Activated CD4-positive, alpha-beta T cell treated with anti-CD3 and anti-CD28 coated beads, Interleukin-2, amount 50 U/mL, for 16 hours (primary cell): Measurements from ENCODE around the gene MARK2.

Source experiments
- DNase-seq: peaks from one replicate; pipeline ENCODE4 v3.0.0-alpha.2; 2020

Gene MARK2

DNA sequence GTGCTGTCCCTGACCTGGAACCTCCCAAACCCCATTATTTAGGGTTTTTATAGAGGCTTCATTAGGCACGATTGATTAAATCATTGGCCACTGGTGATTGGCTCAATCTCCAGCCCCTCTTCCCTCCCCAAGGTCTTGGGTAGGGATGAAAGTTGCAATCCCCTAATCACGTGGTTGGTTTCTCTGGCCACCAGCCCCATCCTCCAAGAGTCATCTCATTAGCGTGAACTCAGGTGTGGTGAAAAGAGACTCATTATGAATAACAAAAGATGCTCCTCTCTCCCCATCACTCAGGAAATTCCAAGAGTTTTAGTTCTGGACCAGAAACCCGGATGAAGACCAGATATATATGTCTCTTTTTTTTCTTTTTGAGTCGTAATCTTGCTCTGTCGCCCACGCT lies 7.6 kb upstream of the MARK2 start:
- DNase-seq = no peak

DNA sequence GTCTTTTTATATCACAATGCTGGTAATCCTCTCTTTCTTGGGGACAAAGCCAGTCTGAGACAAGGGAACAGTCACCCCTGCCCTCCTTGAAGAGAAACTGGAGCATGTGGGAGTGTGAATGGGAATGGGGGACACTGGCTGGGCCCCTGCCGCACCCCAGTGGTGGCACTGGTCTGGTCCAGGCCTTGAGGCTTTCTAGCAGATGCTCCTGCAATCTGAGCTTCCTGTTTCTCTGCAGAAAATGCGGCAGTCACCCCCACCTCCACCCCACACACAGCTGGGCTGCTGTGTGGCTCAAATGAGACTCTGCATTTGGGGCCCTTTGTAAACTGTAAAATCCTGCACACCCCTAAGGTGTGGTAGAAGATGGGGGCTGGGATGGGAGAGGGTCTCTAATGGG lies 6.6 kb upstream of the MARK2 start:
- DNase-seq = no peak

DNA sequence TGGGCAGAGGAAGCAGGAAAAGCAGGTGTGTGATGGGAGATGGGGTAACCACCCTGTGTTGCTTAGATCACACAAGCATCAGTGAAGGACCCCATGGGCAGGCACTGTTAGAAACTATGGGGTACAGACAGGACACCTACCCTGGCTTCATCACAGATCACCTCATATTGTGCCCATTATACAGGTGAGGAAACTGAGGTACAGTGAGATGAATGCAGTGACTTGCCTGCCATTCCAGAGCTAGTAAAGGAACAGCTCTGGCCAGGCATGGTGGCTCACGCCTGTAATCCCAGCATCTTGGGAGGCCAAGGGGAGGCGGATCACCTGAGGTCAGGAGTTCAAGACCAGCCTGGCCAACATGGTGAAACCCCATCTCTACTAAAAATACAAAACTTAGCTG lies 5.9 kb upstream of the MARK2 start:
- DNase-seq = no peak

DNA sequence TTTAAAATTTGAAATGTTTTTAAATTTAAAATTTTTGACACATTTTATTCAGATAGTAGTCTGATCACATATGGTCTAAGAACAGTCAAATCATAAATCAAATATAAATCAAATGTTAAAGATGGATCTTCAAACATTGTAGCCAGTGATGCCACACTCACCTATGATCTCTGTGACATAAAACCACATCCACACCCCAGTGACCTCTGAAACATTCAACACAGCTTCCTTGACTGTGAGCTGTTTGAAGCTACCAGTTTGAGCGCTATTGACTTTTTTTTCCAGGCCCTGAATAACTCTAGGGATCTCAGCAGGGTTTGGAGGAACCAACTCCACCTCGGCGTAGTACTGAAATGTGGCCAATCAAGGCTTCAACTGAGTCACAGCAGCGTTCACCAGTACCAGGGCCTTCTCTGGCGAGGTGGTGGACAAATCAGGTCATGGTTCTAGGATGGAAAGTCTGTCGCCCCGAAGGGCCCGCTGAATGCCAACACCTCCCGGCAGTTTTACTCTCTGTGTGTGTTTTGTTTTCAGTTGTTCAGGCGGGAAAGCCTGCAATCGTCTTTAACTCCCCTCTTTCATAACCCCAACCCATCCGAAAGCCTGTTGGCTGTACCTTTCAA lies 4.3 kb upstream of the MARK2 start:
- DNase-seq = no peak

DNA sequence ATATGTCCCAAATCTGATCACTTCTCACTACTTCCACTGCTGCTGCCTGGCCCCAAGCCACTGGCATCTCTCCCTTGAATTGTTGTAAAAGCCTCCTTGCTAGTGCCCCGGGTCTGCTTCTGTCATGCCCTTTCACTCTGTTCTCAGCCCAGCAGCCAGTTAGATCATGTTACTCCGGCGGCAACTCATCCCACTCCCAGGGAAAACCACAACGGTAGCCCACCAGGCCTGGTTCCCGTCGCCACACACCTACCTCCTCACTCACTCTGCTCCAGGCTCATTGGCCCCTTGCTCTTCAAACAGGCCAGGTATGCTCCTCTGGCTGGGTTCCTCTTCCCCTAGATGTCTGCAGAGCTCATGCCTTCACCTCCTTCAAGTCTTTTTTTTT lies 3.8 kb upstream of the MARK2 start:
- DNase-seq = no peak

DNA sequence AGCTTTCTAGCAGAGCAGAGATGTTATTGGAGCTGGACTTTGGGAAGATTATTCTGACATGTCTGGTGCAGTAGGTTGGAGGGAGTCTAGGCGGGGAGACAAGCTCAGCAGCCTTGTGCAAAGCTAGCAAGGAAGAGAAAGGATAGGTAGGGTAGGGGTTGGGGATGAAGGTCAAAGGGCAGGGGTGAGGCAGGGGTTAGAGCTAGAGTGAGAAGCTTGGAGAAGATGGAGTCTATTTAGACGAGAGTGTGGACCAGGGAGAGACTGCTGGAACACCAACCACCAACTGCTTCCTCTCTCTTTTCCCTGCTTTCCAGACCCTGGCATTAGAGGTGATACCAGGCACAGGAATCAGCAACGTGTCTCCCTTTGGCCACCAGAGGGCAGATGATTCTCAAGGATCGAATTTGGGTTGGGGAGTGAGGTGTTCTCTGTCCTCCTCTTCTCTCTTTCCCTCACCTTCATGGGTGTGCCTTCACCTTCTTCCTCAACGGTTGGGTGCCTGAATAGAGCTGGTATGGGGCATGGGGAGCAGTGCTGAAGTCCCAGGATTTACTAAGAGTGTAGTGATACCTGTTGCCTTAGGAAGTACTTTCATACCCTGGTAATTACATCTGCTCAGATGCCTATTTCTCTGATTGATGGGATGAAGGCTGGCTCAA lies 1.8 kb upstream of the MARK2 start:
- DNase-seq = peak; percentile 81

DNA sequence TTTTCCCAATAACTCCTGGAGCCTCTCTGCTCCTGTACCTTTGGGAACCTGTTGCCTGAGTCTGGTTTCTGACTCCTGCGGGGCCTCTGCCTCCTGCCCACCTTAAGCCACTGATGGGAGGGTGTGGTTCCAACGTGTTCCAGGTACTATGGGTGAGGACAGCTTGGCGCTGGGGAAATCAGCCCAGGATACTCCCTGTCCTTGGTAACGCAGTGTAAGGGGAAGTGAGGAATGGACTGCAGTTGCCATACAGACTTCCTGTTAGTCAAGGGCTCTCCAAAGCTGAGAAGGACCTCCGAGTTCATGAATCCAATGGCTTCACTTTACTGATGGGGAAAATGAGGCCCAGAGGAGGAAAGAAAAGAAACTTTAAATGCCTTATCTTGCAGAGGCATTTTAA lies 1.2 kb upstream of the MARK2 start:
- DNase-seq = no peak

DNA sequence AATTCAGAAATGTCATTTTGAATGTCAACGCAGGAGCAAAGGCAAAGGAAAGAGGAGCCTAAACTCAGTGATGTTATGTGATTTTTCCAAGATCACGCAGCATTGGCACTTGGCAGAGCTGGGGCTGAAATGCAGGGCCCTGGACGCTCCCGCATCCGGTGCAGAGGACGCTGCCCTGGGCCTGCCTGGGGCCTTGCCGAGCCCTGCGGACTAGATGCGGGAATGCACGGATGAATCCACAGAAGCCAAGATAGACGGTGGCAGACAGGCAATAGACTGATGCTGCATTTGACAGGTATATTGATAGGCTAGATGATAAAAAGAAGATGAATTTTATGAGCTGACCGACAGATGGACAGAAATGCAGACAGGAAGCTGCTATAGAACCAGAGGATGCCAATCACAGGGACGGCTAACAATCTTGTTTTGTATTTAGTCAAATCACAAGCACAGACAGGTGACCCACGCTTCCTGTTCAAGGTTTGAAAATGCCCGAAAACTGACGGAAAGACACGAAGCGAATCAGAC lies 696 bp upstream of the MARK2 start:
- DNase-seq = no peak

DNA sequence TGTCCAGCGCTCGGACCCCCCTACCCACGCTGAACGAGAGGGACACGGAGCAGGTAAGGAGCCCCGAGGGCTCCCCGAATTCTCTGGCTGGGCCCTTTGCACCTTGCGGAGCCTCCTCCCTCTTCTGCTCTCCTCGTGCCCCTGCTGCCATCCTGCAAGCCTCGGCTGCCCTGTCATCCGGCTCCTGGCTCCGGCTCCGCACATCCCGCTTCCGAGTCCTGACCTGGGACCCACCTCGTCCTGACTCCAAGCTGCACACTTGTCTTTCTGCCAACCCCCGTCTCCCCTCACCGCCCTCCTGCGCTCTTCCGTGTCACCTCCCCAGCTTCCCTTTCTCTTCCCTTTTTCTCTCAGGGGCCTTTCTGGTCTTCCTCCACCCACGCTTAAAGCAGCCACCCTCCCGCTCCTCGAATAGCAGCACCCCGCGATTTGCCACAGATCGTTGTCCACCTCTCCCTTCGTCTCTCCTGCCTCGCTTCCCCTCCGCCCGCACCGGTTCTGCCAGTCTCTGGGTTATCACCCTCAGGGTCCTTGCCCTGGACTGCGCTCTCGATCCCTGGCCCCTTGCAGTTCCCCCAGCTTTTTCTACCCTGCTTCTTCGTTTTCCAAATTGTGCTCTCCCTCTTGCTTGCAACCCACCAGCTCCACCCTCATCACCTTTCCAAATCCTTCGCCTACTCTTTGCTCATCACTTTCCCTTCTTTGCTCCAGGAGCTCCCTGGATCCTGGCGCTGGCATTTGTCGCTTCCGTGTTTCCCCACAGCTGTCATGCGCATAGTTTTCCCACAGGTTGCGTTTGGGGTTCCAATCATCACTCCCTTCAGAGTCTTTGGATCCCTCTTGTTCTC lies 822 bp downstream of the MARK2 start:
- no peak for DNase-seq

DNA sequence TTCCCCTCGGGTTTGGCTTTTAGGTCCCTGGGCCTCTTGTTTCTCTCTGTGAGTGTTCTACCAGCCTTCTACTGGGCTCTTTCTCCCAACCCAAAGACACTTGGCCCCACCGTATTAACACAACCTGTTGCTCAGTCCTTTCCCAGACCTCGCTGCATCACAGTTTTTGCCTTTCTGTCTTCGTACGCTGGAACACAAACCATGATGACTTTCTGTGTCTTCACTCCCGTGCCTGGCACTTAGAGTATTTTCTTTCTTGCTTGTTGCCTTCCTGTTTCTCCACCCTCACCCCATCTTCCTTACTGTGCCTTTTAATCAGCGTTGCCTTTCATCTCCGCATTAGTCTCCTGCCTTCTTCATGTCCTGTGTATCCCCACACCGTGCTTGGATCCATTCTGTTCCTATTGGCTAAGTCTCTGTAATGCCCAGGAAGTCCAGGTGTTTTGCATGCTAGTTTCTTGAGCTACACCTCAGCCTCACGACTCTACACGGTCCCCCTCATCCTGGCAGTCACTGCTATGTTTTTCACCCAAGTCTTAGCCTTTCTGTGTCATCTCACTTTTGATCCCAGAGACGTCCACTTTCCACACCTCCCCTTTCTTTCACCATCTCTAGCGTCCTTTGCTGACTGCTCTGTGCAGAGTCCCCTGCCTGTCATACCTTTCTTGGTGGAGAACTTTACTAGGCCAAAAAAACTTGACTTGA lies 1.6 kb downstream of the MARK2 start:
- DNase-seq = no peak

DNA sequence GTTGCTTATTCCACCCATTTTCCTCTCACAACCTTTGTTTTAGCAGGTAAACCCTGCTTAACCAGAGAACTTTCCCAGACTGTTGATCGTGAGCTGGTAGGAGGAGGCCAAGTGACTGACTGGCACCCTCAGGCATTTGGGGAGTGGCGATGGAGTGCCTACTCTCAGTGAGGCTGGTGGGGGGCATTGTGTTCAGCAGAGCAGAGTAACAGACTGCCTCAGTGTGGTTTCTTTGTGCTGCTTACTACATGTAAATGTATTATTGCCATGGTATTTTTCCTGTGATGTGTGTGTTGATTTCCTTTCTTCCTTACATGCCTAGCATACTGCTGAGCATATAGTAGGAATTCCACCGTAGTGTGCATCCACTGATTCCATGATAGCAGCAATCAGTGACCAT lies 2.6 kb downstream of the MARK2 start:
- no peak for DNase-seq

DNA sequence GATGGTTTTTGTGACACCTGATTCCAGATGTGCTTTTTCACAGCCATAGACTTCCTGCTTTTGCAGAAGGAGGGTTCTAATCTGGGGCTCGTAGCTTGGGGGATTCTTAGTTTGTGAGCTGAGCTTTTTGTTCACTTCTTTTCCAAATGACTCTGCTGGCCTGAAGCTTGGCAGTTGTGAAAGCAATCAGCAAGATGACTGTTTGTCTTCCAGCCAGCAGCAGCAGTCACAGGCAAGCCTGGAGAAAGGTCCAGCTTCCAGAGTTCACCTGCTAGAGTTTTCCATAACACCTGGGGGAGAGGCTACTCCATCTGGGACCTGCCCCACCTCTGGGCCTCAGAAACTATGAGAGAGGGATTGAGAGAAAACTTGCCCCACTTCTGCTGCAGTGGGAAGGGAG lies 4.1 kb downstream of the MARK2 start:
- no peak for DNase-seq

DNA sequence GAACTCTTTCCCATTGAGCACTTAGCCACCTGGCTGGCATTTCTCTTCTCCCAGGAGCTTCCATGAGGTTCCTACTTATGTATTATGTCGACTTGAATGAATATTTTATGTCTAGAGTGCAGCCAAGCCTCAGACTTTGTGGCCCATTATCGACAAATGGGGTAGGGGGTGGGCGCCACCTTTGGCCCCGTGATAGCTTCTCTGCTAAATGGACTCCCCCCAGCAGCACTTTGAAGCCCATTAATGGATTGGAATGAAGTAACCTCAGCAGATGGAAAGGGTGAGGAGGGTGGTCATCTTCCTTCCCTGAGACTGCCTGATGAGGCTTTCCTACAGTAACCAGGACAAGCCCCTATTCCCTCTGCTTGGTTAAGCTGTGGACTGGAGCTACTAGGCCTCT lies 5.9 kb downstream of the MARK2 start:
- no peak for DNase-seq

DNA sequence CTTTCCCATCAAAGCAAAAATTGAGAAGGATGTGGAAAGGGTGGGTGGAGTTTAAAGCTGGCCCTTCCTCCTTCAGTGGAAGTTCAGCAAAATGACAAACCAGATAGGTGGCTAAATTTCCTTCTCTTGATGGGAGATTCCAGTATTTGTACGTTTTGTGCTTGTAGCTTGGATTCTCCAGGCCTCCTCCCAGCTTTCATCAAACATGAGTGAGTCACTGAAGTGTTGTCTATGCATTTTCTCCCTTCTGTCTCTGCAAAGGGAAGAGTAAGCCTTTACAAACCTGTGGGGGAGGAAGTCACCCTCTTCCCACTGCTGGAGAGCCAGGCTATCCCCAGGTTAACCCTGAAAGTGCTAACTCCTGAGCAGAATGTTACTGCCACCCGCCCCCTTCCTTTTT lies 6.4 kb downstream of the MARK2 start:
- DNase-seq = no peak

DNA sequence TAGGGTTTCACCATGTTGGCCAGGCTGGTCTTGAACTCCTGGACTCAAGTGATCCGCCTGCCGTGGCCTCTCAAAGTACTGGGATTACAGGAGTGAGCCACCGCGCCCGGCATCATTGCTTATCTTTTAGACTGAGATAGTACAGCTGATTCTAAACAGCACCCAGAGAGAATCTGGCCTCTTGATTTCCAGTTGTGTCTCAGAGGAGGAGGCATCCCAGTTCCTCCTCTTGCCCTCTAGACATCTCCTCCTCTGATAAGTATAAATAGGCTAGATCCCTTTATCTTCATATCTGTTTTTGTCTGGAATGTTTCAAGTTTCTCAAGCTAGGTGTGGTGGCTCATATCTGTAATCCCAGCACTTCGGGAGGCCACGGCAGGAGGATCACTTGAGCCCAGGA lies 7.0 kb downstream of the MARK2 start:
- no peak for DNase-seq

DNA sequence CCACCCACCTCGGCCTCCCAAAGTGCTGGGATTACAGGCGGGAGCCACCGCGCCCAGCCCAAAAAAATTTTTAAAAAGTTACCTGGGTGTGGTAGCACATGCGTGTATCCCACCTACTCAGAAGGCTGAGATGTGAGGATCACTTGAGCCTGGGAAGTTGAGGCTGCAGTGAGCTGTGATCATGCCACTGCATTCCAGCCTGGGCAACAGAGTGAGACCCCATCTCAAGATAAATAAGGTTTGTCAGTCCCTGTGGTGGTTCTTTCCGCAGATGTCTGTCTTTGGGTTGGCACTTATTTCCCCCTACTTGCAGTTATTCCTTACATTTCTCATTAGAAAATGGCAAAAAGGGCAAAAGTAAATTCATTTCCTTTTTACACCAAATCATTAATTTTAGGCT lies 8.0 kb downstream of the MARK2 start:
- DNase-seq = no peak

DNA sequence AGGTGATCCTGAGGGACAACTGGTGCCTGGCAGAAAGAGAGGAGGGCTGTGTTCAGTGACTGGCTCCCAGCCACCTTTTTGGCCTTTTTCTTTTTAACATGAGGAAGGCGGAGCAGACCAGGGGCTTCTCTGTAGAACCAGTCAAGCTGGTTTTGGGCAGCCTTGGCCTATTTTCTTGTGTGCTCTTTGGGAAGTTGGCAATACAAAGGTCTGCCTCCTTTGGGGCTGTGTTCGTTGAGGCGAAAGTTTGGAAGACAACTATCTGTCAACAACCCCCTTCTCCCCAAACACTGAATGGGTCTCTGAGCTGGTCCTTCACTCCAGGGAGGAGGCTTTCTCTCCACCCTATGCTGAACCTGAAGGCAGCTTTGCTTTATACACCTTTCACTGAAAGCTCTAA lies 8.5 kb downstream of the MARK2 start:
- no peak for DNase-seq

DNA sequence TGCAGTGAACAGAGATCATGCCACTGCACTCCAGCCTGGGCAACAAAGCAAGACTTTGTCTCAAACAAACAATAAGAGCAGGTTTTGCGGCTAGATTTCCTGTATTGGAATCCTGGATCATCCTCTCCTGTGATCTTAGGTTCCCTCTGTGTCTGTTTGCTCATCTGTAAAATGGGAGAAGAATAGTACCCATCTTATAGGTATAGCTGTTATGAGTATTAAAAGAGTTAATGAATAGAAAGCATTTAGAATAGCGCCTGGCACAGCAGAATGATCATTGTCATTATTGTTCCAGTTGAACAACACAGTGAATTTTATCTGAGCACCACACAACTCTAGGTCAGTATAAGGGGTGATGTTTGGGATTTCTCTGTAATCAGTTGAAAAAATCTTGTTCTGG lies 10.8 kb downstream of the MARK2 start:
- DNase-seq = no peak

DNA sequence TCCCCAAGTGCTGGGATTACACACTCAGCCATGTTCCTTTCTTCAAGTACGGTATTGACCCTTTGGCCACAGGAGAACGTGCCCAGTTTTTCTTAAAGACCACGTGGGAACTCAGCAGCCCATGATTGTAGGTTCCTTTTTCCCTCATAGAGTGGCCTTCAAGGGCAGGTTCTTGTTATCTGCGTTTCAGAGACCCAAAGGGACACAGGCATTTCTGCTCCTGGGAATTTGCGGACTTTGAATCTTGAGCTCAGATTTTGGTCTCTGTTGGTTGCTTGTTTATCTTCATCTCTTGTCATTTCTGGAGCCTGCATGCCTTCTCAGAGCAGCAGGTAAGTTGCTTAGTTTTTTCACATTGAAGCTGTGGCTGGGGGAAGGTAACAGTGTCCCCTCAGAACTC lies 12.0 kb downstream of the MARK2 start:
- no peak for DNase-seq

DNA sequence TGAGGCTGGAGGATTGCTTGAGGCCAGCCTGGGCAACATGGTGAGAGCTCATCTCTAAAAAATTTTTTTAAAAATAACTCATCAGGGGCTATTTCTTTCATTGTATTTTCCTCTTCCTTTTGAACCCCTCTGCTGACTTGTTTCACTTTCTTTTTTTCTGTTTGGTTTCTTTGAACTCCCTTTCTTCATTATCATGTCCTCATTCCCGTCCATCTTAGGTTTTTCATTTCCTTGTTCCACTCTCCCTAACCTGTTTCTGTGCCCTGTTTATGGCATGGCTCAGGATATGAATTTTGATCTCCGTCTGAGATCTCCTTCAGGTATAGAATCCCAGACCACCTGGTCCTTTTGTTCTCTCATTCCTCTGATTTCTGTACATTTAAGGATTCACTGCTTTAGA lies 12.5 kb downstream of the MARK2 start:
- DNase-seq = no peak

DNA sequence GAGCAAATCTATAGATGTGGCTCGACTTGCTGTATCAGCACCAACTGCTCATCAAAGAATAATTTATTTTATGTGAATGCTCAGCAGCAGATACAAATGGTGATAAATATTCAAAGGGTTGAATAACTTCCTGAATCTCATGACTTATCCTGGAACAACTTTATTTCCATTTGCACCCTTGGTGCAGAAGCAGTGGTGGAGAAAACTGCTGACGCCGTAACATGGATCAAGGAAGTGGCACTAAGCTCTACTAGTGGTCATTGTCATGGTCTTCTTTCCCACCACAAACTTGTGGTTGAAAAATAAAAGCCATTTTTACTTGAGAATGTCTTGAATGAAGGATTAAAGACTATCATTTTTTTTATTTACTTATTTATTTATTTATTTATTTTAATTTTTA lies 14.6 kb downstream of the MARK2 start:
- DNase-seq = no peak

DNA sequence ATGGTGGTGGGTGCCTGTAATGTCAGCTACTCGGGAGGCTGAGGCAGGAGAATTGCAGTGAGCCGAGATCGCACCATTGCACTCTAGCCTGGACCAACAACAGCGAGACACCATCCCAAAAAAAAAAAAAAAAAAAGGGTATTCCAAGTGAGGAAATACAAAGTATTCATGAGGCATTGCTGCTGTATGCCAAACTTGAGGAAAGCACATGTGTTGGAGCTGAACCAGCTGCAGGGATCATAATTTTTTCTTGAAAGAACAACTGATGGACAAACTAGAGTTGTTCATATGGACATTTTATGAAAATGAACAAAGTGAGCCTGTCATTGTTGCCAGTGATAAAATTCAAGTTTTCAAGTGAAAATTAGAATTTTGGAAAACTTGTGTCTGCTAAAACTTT lies 15.8 kb downstream of the MARK2 start:
- DNase-seq = no peak

DNA sequence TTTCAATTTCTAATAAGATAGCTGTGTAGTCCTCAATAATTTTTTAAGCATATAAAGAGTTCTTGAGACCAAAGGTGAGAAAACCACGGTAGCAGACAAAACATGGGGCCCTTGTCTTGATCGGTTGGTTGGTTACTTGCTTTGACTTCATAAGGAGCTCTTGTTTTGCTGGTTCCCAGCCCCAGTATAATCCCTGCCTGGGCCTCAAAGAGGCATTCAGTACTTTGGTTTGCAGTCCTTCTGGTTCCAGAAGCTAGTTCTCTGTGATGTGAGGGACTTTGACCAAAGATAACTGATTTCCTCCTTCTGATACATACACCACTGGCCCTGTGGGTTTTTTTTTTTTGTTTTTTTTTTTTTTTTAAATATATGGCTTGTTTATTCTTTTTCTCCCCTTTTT lies 17.1 kb downstream of the MARK2 start:
- DNase-seq = no peak
